ENCODE data around the gene BPIFA3. TPM values are rescaled to one million over a fixed set of nuclear protein-coding genes. Genes with fewer than 3 reads are reported as not detected.

BPIFA3 gene
- polyA plus RNA-seq, 1 donor from 2014 or later, result not detected

GRCh38 chr20:33262658-33263065, 45.5 kb downstream of the BPIFA3 start:
- Histone ChIP-seq H3K27ac (ENCODE audit: low read length) (no peak overlapping the region), H4K20me1 (ENCODE audit: insufficient read depth) (no peaks in the 10 kb centered on the region), H3K36me3 (ENCODE audit: insufficient read depth, low read length) (no peaks in the 10 kb centered on the region), H3K27me3 (ENCODE audit: insufficient read depth, low read depth, low read length) (no peaks in the 10 kb centered on the region), H3K9me2 (ENCODE audit: insufficient read depth, low read length) (no peaks in the 10 kb centered on the region), H3K79me2 (replicated peaks; ENCODE audit: insufficient read depth, low read length) (no peaks in the 10 kb centered on the region), H2AFZ (ENCODE audit: low read depth, low read length) (no peak overlapping the region), H3K4me2 (ENCODE audit: low read length) (no peak overlapping the region), H3K9ac (ENCODE audit: low read length) (no peak overlapping the region), H3F3A (ENCODE audit: insufficient read depth, low read length, poor library complexity, severe bottlenecking) (no peaks in the 10 kb centered on the region), H3K4me3 (ENCODE audit: low read length) (no peak overlapping the region), H3K9me3 (ENCODE audit: low read length) (no peaks in the 10 kb centered on the region)
- TF ChIP-seq RAD21 (conservative IDR thresholded peaks at IDR 0.05), result peak; percentile 13
- no peak for TF ChIP-seq SMC3 (conservative IDR thresholded peaks at IDR 0.05; ENCODE audit: poor library complexity)
- TF ChIP-seq, protein P1, sequence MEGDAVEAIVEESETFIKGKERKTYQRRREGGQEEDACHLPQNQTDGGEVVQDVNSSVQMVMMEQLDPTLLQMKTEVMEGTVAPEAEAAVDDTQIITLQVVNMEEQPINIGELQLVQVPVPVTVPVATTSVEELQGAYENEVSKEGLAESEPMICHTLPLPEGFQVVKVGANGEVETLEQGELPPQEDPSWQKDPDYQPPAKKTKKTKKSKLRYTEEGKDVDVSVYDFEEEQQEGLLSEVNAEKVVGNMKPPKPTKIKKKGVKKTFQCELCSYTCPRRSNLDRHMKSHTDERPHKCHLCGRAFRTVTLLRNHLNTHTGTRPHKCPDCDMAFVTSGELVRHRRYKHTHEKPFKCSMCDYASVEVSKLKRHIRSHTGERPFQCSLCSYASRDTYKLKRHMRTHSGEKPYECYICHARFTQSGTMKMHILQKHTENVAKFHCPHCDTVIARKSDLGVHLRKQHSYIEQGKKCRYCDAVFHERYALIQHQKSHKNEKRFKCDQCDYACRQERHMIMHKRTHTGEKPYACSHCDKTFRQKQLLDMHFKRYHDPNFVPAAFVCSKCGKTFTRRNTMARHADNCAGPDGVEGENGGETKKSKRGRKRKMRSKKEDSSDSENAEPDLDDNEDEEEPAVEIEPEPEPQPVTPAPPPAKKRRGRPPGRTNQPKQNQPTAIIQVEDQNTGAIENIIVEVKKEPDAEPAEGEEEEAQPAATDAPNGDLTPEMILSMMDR (IDR thresholded peaks at IDR 0.05; ENCODE audit: poor library complexity, severe bottlenecking), result no peak

GRCh38 chr20:33263784-33264183, 46.6 kb downstream of the BPIFA3 start:
- H3K4me2 ChIP-seq (ENCODE audit: low read length), result no peak overlapping the region
- no peak overlapping the region for H3K9ac ChIP-seq (ENCODE audit: low read length)
- H3K9me3 ChIP-seq (ENCODE audit: low read length), result no peaks in the 10 kb centered on the region
- no peak overlapping the region for H3K4me3 ChIP-seq (ENCODE audit: low read length)
- H2AFZ ChIP-seq (ENCODE audit: low read depth, low read length), result no peak overlapping the region
- H3K9me2 ChIP-seq (ENCODE audit: insufficient read depth, low read length), result no peaks in the 10 kb centered on the region
- H3K79me2 ChIP-seq (replicated peaks; ENCODE audit: insufficient read depth, low read length), result no peaks in the 10 kb centered on the region
- H3K36me3 ChIP-seq (ENCODE audit: insufficient read depth, low read length), result no peaks in the 10 kb centered on the region
- no peak overlapping the region for H3K27ac ChIP-seq (ENCODE audit: low read length)
- no peaks in the 10 kb centered on the region for H3K27me3 ChIP-seq (ENCODE audit: insufficient read depth, low read depth, low read length)
- no peaks in the 10 kb centered on the region for H3F3A ChIP-seq (ENCODE audit: insufficient read depth, low read length, poor library complexity, severe bottlenecking)
- TF ChIP-seq EZH2 (IDR thresholded peaks at IDR 0.05; ENCODE audit: borderline replicate concordance, insufficient read depth, low read length, poor library complexity, severe bottlenecking) (no peak), POLR2AphosphoS5 (IDR thresholded peaks at IDR 0.05) (no peak), TAF1 (IDR thresholded peaks at IDR 0.05; ENCODE audit: low read depth) (no peak), SMC3 (conservative IDR thresholded peaks at IDR 0.05; ENCODE audit: poor library complexity) (no peak), MXI1 (conservative IDR thresholded peaks at IDR 0.05; ENCODE audit: poor library complexity, severe bottlenecking) (no peak), RAD21 (conservative IDR thresholded peaks at IDR 0.05) (no peak), EP300 (conservative IDR thresholded peaks at IDR 0.05; ENCODE audit: poor library complexity, severe bottlenecking) (no peak)
- TF ChIP-seq, protein P1 (IDR thresholded peaks at IDR 0.05; ENCODE audit: poor library complexity, severe bottlenecking), result no peak
- TF ChIP-seq, protein P2, sequence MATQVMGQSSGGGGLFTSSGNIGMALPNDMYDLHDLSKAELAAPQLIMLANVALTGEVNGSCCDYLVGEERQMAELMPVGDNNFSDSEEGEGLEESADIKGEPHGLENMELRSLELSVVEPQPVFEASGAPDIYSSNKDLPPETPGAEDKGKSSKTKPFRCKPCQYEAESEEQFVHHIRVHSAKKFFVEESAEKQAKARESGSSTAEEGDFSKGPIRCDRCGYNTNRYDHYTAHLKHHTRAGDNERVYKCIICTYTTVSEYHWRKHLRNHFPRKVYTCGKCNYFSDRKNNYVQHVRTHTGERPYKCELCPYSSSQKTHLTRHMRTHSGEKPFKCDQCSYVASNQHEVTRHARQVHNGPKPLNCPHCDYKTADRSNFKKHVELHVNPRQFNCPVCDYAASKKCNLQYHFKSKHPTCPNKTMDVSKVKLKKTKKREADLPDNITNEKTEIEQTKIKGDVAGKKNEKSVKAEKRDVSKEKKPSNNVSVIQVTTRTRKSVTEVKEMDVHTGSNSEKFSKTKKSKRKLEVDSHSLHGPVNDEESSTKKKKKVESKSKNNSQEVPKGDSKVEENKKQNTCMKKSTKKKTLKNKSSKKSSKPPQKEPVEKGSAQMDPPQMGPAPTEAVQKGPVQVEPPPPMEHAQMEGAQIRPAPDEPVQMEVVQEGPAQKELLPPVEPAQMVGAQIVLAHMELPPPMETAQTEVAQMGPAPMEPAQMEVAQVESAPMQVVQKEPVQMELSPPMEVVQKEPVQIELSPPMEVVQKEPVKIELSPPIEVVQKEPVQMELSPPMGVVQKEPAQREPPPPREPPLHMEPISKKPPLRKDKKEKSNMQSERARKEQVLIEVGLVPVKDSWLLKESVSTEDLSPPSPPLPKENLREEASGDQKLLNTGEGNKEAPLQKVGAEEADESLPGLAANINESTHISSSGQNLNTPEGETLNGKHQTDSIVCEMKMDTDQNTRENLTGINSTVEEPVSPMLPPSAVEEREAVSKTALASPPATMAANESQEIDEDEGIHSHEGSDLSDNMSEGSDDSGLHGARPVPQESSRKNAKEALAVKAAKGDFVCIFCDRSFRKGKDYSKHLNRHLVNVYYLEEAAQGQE (IDR thresholded peaks at IDR 0.05; ENCODE audit: borderline replicate concordance), result no peak
- H4K20me1 ChIP-seq (ENCODE audit: insufficient read depth), result no peaks in the 10 kb centered on the region
